ENCODE measurements around the gene TCHHL1. TPM values are rescaled to one million over a fixed set of nuclear protein-coding genes. Genes with fewer than 3 reads are reported as not detected.

Gene TCHHL1
- total and polyA plus RNA-seq, 4 experiments from 2014 or later, result not detected

DNA sequence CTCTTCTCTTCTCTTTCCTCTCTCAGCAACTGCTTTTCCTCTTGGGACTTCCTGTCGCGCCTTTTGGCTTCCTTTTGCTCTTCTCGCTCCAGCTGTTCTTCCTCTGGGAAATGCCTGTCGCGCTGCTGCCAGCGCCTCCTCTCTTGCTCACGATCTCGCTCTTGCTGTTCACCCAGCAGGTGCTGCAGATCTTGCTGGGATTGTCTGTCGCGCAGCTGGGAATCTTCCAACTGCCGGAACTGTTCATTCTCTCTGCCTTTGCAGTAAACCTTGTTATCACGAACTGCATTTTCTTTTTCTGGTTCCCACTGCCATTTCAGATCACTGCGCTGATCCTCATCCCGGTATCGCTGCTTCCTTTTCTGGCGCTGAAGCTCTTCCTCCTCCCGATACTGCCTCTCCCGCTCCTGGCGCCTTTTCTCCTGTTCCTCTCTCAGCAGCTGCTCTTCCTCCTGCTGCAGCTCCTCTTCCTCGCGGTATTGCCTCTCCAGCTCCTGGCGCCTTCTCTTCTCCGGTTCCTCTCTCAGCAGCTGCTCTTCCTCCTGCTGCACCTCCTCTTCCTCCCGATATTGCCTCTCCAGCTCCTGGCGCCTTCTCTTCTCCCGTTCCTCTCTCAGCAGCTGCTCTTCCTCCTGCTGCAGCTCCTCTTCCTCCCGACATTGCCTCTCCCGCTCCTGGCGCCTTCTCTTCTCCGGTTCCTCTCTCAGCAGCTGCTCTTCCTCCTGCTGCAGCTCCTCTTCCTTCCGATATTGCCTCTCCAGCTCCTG lies 20.6 kb upstream of the TCHHL1 start:
- Mint-ChIP-seq H3K27me3 (peaks cover 13 to 33% of the 10 kb centered on the region in 2 donors), H3K36me3 (peaks cover 0 to 4% of the 10 kb centered on the region in 2 donors), H3K9me3 (peaks cover 0 to 20% (median 10%) of the 10 kb centered on the region in 8 donors), H3K4me3 (no peak overlapping the region), H3K4me1 (peaks cover 0 to 13% (median 9%) of the 10 kb centered on the region in 4 donors), H3K27ac (no peak overlapping the region)
- ChIA-PET CTCF (ENCODE audit: partially characterized antibody) (interaction anchor here (1.1 to 1.9 kb wide), 5 partner anchors 32 to 350 kb away, joined by 3 to 8 read pairs (median 4); no protein-coding TSS in a partner anchor), POLR2A (ENCODE audit: partially characterized antibody) (interaction anchor here (1.7 kb wide), 1 partner anchor 74 kb away, joined by 8 read pairs; the partner anchor contains the start of gene S100A11)
- Histone ChIP-seq H3K4me1 (ENCODE audit: insufficient read depth, low read length) (peaks cover 47% of the 10 kb centered on the region), H3K9me3 (ENCODE audit: control insufficient read depth in 1 of 2, low read length in 2 of 2) (no peaks in the 10 kb centered on the region), H3K27me3 (ENCODE audit: insufficient read depth, low read length) (peaks cover 59% of the 10 kb centered on the region), H3K27ac (ENCODE audit: low read depth, low read length) (no peak overlapping the region), H3K36me3 (ENCODE audit: insufficient read depth, low read length) (no peaks in the 10 kb centered on the region), H3K4me3 (ENCODE audit: low read length in 2 of 2) (peak overlapping the region in 1 of 2 donors; percentile 59)
- DNase-seq, result no peak
- intact Hi-C loops (cut with micrococcal nuclease), result no loop called here

DNA sequence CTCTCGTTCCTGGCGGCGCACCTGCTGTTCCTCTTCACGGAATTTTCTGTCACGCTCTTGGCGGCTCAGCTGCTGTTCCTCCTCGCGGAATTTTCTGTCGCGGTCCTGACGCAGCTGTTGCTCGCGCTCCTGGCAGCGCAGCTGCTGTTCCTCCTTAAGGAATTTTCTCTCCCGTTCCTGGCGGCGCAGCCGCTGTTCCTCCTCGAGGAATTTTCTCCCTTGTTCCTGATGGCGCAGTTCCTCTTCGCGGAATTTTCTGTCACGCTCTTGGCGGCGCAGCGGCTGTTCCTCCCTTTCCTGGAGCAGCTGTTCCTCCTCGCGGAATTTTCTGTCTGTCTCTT lies 20.0 kb upstream of the TCHHL1 start:
- peaks cover 58% of the 10 kb centered on the region for H3K27me3 ChIP-seq (ENCODE audit: insufficient read depth, low read length)
- peaks cover 0 to 20% (median 10%) of the 10 kb centered on the region in 8 donors for H3K9me3 Mint-ChIP-seq
- H3K36me3 ChIP-seq (ENCODE audit: insufficient read depth, low read length), result no peaks in the 10 kb centered on the region
- peaks cover 0 to 13% (median 9%) of the 10 kb centered on the region in 4 donors for H3K4me1 Mint-ChIP-seq
- no peak for DNase-seq
- H3K36me3 Mint-ChIP-seq, result peaks cover 0 to 4% of the 10 kb centered on the region in 2 donors
- H3K4me3 ChIP-seq (ENCODE audit: low read length in 2 of 2), result no peak overlapping the region
- POLR2A ChIA-PET (ENCODE audit: partially characterized antibody), result no interaction called here
- no peak overlapping the region for H3K27ac ChIP-seq (ENCODE audit: low read depth, low read length)
- intact Hi-C loops (cut with micrococcal nuclease), result no loop called here
- no peak overlapping the region for H3K27ac Mint-ChIP-seq
- H3K27me3 Mint-ChIP-seq, result peaks cover 13 to 32% of the 10 kb centered on the region in 2 donors
- H3K4me3 Mint-ChIP-seq, result no peak overlapping the region
- no peaks in the 10 kb centered on the region for H3K9me3 ChIP-seq (ENCODE audit: control insufficient read depth in 1 of 2, low read length in 2 of 2)
- H3K4me1 ChIP-seq (ENCODE audit: insufficient read depth, low read length), result peaks cover 47% of the 10 kb centered on the region
- CTCF ChIA-PET (ENCODE audit: partially characterized antibody), result interaction anchor here (1.0 kb wide), 1 partner anchor 272 kb away, joined by 3 read pairs; no protein-coding TSS in a partner anchor

DNA sequence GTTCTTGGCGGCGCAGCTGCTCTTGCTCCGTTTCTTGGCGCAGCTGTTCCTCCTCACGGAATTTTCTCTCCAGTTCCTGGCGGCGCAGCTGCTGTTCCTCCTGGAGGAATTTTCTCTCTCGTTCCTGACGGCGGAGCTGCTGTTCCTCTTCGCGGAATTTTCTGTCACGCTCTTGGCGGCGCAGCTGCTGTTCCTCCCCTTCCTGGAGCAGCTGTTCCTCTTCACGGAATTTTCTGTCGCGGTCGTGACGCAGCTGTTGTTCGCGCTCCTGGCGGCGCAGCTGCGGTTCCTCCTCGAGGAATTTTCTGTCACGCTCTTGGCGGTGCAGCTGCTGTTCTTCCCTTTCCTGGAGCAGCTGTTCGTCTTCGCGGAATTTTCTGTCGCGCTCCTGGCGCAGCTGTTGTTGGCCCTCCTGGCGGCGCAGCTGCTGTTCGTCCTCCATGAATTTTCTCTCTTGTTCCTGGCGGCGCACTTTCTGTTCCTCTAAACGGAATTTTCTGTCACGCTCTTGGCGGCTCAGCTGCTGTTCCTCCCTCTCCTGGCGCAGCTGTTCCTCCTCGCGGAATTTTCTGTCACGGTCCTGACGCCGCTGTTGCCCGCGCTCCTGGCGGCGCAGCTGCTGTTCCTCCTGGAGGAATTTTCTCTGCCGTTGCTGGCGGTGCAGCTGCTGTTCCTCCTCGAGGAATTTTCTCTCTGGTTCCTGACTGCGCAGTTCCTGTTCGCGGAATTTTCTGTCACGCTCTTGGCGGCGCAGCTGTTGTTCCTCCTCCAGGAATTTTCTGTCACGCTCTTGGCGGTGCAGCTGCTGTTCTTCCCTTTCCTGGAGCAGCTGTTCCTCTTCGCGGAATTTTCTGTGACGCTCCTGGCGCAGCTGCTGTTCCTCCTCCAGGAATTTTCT lies 19.4 kb upstream of the TCHHL1 start:
- Histone ChIP-seq H3K4me1 (ENCODE audit: insufficient read depth, low read length) (peaks cover 47% of the 10 kb centered on the region), H3K27me3 (ENCODE audit: insufficient read depth, low read length) (peaks cover 56% of the 10 kb centered on the region), H3K27ac (ENCODE audit: low read depth, low read length) (no peak overlapping the region), H3K9me3 (ENCODE audit: control insufficient read depth in 1 of 2, low read length in 2 of 2) (no peaks in the 10 kb centered on the region), H3K36me3 (ENCODE audit: insufficient read depth, low read length) (no peaks in the 10 kb centered on the region), H3K4me3 (ENCODE audit: low read length in 2 of 2) (no peak overlapping the region)
- H3K27ac Mint-ChIP-seq, result peak overlapping the region in 2 of 7 donors; percentile 17 to 79
- peak overlapping the region in 5 of 8 donors; percentile 27 to 64 (median 55) for H3K4me3 Mint-ChIP-seq
- H3K36me3 Mint-ChIP-seq, result peaks cover 0 to 4% of the 10 kb centered on the region in 2 donors
- ChIA-PET CTCF (ENCODE audit: partially characterized antibody) (interaction anchor here (1.0 to 1.3 kb wide), 2 partner anchors 55 to 271 kb away, joined by 3 to 4 read pairs; no protein-coding TSS in a partner anchor), POLR2A (ENCODE audit: partially characterized antibody) (no interaction called here)
- peaks cover 16 to 28% of the 10 kb centered on the region in 2 donors for H3K27me3 Mint-ChIP-seq
- peaks cover 0 to 13% (median 9%) of the 10 kb centered on the region in 4 donors for H3K4me1 Mint-ChIP-seq
- peaks cover 0 to 20% (median 10%) of the 10 kb centered on the region in 8 donors for H3K9me3 Mint-ChIP-seq
- DNase-seq, result no peak
- intact Hi-C loops (cut with micrococcal nuclease), result no loop called here

DNA sequence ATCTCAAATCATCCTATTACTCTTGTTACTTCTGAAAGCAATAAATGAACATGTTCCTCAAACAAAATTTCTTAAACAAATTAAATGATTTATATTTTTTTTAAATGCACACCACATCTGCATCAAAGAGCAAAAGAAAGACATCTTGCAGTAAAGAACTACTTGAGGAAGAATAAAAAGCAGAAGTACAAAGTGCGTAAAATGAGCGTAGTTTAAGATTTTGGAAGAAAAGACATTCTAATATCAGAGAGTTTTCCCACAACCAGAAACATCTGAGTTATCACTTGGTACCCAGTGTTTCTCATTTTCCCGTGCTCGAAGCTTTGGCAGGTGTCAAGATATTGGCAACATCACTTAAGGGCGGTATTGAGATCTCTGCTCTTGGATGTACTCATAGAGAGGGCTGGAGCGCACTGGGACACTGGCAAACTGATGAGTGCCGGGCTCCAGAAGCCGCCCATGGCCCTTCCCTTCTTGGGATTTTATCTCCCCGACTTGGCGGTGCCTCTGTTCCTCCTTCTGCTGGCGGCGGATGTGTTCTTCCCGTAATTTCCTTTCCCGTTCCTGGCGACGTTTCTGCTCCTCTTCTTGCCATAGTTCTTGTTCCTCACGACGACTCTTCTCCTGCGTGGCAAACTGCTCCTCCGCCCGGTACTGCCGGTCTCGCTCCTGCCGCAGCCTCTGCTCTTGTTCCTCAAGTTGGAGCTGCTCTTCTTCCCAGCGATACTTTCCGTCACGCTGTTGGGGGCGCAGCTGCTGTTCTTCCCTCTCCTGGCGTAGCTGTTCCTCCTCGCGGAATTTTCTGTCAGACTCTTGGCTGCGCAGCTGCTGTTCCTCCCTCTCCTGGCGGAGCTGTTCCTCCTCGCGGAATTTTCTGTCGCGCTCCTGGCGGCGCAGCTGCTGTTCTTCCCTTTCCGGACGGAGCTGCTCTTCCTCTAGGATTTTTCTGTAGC lies 18.4 kb upstream of the TCHHL1 start:
- H3K36me3 ChIP-seq (ENCODE audit: insufficient read depth, low read length), result no peaks in the 10 kb centered on the region
- CTCF ChIA-PET (ENCODE audit: partially characterized antibody), result interaction anchor here (1.0 to 1.3 kb wide), 2 partner anchors 54 to 270 kb away, joined by 3 to 4 read pairs; no protein-coding TSS in a partner anchor
- no peak overlapping the region for H3K27ac ChIP-seq (ENCODE audit: low read depth, low read length)
- Mint-ChIP-seq H3K9me3 (peaks cover 0 to 20% (median 10%) of the 10 kb centered on the region in 8 donors), H3K36me3 (peaks cover 0 to 4% of the 10 kb centered on the region in 2 donors), H3K27me3 (peaks cover 20 to 28% of the 10 kb centered on the region in 2 donors), H3K27ac (peak overlapping the region in 2 of 7 donors; percentile 28 to 79), H3K4me3 (peak overlapping the region in 4 of 8 donors; percentile 31 to 68 (median 48)), H3K4me1 (peaks cover 0 to 13% (median 9%) of the 10 kb centered on the region in 4 donors)
- peaks cover 48% of the 10 kb centered on the region for H3K27me3 ChIP-seq (ENCODE audit: insufficient read depth, low read length)
- POLR2A ChIA-PET (ENCODE audit: partially characterized antibody), result no interaction called here
- peaks cover 40% of the 10 kb centered on the region for H3K4me1 ChIP-seq (ENCODE audit: insufficient read depth, low read length)
- intact Hi-C loops (cut with micrococcal nuclease), result no loop called here
- DNase-seq, result no peak
- no peak overlapping the region for H3K4me3 ChIP-seq (ENCODE audit: low read length in 2 of 2)
- no peaks in the 10 kb centered on the region for H3K9me3 ChIP-seq (ENCODE audit: control insufficient read depth in 1 of 2, low read length in 2 of 2)

DNA sequence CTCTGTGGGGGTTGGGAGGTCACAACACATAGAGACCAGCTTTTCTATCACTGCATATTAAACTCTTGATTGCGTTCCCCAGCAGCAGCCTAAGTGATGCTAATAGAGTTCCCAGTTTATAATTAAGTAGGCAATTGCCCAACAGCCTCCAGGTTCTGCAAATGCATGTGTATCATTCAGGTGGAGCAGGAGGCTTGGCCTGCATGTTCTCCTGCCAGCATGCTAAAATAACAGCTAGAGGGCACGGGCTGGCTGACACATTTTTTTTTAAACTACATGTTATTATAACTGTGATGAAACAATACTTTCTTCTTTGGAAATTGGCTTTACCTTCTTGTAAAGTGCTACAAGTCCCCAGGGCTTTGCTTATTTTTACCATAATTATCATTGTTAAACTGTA lies 16.0 kb upstream of the TCHHL1 start:
- no peak for DNase-seq
- Histone ChIP-seq H3K4me3 (ENCODE audit: low read length in 2 of 2) (no peak overlapping the region), H3K27me3 (ENCODE audit: insufficient read depth, low read length) (peaks cover 48% of the 10 kb centered on the region), H3K27ac (ENCODE audit: low read depth, low read length) (no peak overlapping the region), H3K9me3 (ENCODE audit: control insufficient read depth in 1 of 2, low read length in 2 of 2) (no peaks in the 10 kb centered on the region), H3K4me1 (ENCODE audit: insufficient read depth, low read length) (peaks cover 21% of the 10 kb centered on the region), H3K36me3 (ENCODE audit: insufficient read depth, low read length) (no peaks in the 10 kb centered on the region)
- Mint-ChIP-seq H3K27ac (no peak overlapping the region), H3K9me3 (peaks cover 0 to 20% (median 10%) of the 10 kb centered on the region in 8 donors), H3K27me3 (peaks cover 31 to 43% of the 10 kb centered on the region in 2 donors), H3K4me3 (no peak overlapping the region), H3K4me1 (peaks cover 0 to 13% (median 9%) of the 10 kb centered on the region in 4 donors), H3K36me3 (peaks cover 0 to 4% of the 10 kb centered on the region in 2 donors)
- CTCF ChIA-PET (ENCODE audit: partially characterized antibody), result interaction anchor here (0.9 kb wide), 1 partner anchor 84 kb away, joined by 3 read pairs; no protein-coding TSS in a partner anchor
- POLR2A ChIA-PET (ENCODE audit: partially characterized antibody), result no interaction called here
- intact Hi-C loops (cut with micrococcal nuclease), result no loop called here

DNA sequence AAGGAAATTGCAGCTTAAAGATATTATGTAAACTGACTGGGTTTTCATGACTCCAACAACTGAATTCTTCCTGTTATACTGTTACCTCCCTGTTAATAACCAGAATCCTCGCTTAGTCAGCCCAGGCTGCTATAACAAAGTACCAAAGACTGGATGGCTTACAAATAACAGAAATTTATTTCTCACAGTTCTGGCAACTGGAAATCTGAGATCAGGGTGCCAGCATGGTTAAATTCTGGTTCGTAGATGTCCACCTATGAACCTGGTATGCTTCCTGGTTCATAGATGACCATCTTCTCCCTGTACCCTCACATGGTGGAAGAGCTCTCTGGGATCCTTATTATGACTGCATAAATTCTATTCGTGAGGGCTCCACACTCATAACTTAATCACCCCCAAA lies 8.1 kb upstream of the TCHHL1 start:
- no peak overlapping the region for H3K4me3 Mint-ChIP-seq
- DNase-seq, result no peak
- H3K36me3 ChIP-seq (ENCODE audit: insufficient read depth, low read length), result no peaks in the 10 kb centered on the region
- no peak overlapping the region for H3K27ac ChIP-seq (ENCODE audit: low read depth, low read length)
- peaks cover 0 to 7% of the 10 kb centered on the region in 2 donors for H3K36me3 Mint-ChIP-seq
- H3K4me1 Mint-ChIP-seq, result no peaks in the 10 kb centered on the region
- POLR2A ChIA-PET (ENCODE audit: partially characterized antibody), result no interaction called here
- H3K27ac Mint-ChIP-seq, result no peak overlapping the region
- H3K27me3 Mint-ChIP-seq, result peaks cover 30 to 42% of the 10 kb centered on the region in 2 donors
- no peak overlapping the region for H3K4me3 ChIP-seq (ENCODE audit: low read length in 2 of 2)
- H3K9me3 Mint-ChIP-seq, result peaks cover 6 to 27% (median 18%) of the 10 kb centered on the region in 8 donors
- intact Hi-C loops (cut with micrococcal nuclease), result no loop called here
- H3K9me3 ChIP-seq (ENCODE audit: control insufficient read depth in 1 of 2, low read length in 2 of 2), result no peaks in the 10 kb centered on the region
- H3K27me3 ChIP-seq (ENCODE audit: insufficient read depth, low read length), result no peaks in the 10 kb centered on the region
- CTCF ChIA-PET (ENCODE audit: partially characterized antibody), result no interaction called here
- H3K4me1 ChIP-seq (ENCODE audit: insufficient read depth, low read length), result no peaks in the 10 kb centered on the region

All from CD4-positive, alpha-beta memory T cell (primary cell).